ENCODE data around the gene GOLGA3.
"Not testable (repeated sequence)": the region's sequence is repeated elsewhere in the genome, so short reads cannot be mapped to it uniquely, and the experiment has no call there.

GOLGA3 gene

DNA sequence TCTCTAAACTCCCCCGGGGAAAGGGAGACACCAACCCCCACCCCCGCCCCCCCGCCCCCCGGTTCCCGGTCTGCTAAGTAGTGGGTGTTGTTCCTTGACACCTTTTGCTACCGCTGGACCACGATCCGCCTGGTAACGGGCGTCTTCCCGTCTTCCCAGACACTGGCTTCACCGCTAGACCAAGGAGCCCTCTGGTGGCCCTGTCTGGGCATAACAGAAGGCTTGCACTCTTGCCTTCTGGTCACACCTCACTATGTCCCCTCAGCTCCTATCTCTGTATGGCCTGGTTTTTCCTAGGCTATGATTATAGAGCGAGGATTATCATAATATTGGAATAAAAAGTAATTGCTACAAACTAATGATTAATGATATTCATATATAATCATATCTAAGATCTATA is 19.3 kb downstream of the GOLGA3 start:
- FAIRE-seq = not testable (repeated sequence)

DNA sequence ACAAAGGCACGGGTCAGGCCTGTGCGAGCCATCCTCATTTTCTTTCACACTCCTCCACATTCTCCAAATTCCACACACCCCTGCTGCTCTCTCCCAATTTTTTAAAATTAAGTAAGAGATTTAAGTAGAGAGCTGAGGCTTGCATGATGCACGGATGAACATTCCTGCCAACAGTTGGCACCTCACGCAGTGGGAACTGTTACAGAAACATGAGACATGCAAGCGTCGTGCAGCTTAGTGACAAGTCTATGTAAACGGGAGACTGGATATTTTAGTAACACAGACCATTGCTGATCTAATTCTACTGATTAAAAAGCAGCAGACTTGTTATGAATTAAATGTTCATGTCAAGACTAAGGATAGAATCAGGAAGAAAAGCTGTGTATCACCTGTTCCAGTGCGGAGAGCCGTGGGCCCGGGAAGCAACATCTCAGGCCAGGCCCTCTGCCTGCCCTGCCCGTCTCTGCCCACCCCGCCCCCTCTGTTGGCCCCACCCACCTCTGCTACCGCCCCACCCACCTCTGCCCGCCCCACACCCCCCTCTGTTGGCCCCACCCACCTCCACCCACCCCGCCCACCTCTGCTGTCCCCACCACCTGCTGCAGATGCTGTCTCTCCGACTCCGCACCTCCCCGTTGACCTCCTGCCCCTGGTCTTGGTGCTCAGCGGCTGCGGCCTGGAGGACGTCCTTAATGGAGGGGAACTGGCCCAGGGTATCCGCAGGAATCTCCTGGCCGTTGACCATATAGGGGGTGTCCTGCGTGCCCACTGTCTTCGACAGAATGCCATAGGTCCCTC is 21.2 kb downstream of the GOLGA3 start:
- FAIRE-seq = no peak

DNA sequence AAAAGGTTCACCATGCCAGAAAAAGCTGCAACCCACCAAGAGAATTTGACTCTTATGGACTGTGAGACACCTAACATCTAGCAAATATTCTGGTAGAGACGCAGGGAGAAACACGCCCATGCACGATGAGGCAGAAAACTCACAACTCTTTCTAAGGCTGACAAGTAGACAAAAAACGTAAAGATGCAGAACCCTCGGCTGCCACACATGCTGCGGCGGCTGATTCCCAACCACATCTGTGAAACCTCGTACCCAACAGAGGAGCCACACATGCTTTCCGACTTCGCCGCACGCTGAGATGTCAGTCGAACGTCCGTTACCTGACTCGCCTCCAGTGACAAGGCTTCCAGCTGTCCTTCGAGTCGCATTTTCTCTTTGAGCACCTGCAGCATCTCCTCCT is 21.8 kb downstream of the GOLGA3 start:
- FAIRE-seq = no peak

DNA sequence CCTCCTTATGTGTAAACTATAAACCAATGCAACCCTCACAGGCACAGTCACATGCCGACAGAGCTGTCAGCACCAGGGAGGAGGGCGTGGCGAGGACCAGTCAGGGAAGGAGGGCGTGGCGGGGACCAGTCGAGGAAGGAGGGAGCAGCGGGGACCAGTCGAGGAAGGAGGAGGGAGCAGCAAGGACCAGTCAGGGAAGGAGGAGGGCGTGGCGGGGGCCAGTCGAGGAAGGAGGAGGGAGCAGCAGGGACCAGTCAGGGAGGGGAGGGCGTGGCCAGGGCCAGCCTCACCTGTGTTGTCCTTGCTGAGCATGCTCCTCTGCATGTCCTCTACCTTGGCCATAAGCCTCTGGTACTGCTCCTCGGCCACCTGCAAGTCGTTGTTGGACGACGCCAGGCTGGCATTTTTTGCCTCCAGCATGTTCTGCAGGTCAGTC is 24.2 kb downstream of the GOLGA3 start:
- FAIRE-seq = no peak

DNA sequence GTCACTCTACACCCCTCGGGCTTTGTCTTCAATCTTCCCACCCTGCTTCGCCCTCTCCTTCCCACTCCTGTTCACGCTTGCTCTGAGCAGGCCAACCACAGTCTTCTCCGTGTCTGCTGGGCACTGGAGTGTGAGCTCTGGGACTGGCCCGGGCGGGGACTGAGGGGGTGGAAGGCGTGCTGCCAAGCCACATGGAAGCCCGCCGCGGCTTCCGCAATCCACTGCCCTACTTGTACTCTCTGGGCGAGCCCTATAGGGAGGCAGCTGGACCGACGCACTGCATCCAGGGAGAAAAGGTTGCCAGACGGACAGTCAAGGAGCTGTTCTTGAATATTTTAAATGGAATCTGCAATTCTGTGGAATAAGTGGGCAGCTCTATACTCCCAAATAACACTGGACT is 24.8 kb downstream of the GOLGA3 start:
- no peak for FAIRE-seq

DNA sequence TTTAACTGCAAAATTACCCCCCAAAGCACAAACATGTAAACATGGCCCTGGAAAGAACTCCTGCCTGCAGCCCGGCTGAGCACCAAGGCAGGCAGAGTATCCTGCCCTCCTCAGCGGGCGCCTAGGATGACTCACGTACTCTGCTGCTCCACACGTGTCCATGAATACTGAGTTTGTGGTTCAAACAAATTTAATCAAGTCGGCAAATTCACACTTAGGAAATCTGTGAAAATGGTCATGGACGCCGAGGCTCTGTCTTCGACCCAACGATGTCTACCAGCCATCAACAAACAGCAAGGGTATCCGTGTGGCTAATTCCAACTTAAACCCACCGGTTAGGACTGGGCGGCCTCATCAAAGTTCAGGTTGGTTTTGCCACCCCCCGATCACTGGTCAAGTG is 25.5 kb downstream of the GOLGA3 start:
- no peak for FAIRE-seq

DNA sequence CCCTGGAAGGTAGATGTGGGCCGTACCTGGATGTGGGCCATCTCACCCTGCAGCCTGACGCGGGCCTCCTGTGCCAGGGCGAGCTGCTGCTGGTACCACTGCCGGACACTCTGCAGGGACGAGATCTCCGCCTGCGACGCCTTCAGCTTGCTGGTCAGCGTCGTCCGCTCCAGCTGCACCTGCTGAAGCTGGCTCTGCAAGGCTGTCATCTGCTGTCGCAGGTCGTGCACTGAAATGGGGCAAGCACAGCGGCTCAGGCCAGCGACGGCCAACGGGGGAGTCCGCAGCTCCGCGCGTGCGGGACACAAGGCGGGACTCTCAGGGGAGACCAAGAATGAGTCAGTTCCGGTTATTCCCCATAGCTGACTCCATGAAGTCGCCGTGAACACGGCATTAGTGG is 26.9 kb downstream of the GOLGA3 start:
- no peak for FAIRE-seq

DNA sequence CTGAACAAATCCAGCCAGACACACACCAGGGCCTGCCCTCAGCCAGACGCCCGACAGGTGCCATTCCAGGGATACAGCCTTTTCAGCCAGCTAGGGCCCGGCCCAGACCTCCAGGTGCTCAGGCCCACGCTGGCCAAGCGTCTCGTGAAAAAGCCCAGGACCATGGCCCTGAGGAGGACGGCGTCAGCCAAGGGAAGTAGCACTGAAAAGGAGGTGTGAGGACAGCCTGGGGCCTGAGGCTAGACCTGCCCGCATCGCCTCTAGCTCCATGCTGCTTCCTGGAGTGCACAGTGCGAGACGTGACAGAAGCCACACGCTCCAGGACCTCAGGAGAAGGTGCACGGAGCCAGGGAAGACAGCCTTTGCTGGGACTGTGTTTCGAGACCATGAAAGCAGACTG is 29.8 kb downstream of the GOLGA3 start:
- FAIRE-seq = no peak

DNA sequence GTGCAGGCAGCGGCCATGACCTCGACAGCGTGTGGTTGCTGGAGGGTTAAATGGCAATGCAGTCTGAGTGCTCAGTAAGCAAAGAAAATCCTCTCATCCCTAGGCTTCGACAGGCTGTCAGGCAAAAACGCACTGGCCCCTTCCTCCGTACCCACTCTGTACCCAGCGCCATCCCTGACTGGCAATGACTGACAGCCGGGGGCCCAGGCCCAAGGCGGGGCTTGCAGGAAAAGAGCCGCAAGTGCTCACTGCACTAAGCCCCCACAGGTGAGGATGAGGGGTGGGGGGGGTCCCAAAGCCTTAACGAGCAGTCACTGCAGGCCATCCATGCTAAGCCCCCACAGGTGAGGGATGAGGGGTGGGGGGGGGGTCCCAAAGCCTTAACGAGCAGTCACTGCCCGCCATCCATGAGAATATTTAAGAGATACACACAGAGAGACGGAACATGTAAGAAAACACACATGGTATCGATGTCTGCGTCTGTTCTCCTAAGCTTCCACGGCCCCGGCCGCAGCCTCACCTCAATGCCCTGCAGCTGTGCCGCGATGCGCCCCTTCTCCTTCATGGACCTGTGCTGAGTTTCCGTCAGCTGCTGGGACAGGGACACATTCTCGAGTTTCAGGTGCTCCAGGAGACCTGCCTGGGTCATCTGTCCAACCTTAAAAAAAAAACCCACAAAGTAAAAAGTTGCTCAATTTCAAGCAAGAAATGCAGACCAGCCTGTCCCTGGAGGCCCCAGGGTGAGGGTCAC is 30.7 kb downstream of the GOLGA3 start:
- FAIRE-seq = no peak

DNA sequence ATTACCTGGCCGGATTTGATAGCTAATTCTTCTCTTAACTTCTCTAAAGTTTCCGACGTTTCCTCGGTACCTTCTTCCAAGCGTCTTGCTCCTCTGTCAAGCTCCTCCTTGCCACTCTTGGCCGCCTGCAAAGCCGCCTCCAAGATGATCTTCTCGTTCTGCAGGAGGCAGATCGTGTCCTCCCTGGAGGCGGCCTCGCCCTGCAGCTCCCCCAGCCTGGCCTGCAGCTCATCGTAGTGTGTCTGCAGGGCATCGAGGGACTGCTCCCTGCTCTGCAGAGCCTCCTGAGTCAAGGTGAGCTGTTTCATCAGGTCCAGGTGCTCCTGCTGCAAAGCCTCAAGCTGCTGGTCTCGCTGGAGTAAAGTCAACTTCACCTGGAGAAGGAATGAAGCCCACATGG is 32.8 kb downstream of the GOLGA3 start:
- FAIRE-seq = no peak

DNA sequence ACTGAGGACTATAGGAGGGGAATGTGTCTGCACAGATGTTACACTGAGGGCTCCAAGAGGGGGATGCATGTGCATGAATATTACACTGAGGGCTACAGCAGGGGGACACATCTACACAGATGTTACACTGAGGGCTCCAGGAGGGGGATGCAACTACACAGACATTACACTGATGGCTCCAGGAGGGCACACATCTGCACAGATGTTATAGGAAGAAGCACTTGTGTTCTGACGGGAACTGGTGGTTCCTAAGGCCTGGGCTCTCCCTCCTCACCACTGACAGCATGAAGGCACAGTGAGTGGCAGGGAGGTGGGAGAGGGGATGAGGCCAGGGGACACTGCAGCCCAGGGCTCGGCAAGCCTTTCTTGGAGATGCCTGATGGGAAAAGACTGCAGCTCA is 36.7 kb downstream of the GOLGA3 start:
- FAIRE-seq = not testable (repeated sequence)

DNA sequence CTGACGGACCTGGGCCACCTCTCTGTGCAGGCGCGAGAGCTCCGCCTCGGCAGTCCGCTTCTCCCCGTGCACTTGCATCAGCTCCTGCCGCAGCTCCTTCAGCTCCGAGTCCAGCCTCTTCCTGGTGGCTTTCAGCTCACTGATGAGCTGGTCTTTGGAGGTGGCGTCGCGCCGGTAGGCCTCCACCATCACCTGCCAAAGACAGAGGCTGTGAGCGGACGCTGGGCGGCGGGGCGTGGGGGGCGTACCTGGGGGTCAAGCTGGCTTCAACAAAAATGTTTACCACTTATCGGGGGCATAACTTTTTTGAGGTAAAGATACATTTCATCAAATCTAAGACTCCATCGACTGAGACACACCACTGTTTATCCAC is 39.6 kb downstream of the GOLGA3 start:
- FAIRE-seq = no peak

DNA sequence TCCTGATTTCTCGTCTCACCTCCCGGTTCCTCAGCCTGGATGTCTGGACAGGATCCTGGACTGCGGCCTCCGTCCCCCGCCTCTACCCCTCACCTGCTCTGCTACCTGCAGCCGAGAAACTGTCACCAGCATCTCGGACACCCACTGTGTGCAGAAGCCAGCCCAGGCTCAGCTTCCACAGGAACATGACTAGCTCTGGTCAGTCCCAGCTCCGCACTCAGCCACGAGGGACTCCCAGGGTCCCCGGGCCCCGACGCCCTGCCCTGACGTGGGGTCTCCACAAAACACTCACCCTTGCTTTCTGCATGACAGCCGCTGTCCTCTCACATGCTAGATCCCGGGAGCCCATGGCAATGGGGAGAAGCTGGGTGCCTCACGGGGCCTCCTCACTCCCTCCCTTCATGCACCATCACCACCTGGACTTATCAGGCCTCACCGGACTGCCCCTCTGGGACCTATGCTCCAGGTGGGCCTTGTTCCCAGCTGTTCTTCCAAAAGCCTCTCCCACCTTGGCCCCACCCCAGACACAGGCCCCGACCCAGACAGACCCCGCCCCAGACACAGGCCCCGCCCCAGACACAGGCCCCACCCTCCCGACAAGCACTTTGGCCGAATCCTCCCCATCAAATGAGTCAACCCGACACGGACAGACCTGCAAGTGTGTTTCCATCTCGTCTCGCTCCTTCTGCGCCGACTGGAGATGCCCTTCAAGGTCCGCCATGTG is 40.1 kb downstream of the GOLGA3 start:
- no peak for FAIRE-seq

DNA sequence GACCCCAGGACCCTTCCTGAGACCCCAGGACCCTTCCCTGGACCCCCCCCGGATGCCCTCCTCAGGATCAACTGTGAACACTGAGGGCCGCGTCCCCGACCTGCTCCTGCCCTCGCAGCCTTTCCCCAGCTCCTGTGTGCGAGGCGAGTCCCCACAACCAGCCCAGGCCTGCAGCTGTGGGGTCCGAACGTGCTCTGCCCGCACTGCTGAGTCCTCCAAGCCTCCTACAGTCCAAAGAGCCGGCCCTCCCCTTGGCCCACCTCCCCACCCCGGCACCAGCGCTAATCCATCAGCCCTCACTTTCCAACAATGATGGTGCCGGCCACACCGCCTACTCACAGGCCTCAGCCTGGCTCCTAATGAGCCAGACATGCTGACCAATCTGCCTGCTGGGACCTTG is 40.8 kb downstream of the GOLGA3 start:
- FAIRE-seq = no peak

DNA sequence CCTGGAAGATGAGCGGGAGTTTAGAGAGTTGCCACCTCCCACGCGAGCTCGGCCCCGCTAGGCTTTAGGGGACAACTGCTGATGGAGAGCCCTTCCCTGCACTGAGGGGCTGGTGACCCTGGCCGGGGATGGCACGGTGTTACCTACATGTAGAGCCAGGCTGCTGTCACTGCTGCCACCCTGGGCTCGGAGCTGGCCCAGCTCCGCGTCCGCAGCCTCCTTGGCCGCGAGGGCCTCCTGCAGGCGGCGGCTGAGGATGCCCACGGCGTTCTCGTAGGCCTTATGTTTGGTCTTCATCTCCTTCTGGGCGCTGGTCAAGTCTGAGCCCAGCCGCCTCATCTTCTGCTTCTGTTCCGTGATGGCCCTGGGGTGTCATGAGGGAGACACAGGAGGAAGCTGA is 42.5 kb downstream of the GOLGA3 start:
- FAIRE-seq = no peak

DNA sequence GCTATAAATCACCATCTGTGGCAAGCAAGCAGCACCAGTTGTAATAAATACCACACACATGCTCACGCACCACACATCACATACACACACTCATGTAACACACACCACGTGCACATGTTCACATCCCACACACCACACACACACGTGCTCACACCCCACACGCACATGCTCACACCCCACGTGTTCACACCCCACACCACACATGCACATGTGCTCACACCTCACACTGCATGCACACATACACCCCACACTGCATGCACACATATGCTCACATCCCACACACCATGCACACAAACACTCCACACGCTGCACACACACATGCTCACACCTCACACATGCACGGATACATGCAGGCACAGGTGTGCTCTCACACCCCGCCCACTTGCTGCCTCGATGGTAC is 44.1 kb downstream of the GOLGA3 start:
- no peak for FAIRE-seq

DNA sequence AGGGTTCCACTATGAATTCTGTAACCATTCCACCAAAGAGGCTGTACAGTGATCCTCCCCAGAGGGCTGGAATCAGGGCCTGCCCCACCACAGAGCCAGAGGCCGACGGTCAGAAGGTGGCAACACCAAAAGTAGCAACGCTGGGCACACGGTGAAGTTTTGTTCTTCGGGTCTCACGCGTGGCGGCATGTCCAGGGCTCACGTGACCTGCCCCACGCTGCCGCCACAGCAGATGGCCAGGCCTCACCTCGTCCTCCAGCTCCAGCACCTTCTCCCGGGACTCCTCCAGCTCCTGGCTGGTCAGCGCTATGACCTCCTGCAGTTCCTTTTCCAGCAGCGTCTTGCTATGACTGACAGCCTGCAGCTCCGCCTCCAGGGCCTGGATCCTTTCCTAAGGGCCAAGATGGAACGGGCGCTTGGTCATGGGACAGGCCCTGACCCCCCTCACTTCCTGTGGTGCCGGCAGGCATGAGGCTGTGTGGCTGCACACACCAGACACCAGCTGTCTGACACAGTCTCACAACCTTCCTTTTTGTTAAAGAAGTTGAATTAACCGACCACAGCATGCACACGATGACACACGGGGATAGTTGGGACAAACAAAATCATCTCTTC is 44.6 kb downstream of the GOLGA3 start:
- FAIRE-seq = no peak

DNA sequence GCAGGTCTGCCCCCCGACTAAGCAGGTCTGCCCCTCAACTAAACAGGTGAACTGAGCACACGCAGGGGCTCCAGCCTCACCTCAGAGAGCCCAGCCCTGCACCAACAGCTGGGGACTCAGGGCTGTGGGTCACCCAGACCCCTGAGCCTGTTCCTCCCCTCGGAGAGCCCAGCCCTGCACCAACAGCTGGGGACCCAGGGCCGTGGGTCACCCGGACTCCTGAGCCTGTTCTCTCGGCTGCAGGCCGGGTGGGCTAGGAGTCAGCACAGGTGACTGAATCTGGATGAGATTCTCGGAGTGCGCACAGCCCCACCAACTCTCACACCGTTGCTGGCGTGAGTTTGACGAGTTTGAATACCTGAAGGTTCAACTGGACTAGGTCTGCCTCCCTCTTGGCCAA is 46.7 kb downstream of the GOLGA3 start:
- no peak for FAIRE-seq

DNA sequence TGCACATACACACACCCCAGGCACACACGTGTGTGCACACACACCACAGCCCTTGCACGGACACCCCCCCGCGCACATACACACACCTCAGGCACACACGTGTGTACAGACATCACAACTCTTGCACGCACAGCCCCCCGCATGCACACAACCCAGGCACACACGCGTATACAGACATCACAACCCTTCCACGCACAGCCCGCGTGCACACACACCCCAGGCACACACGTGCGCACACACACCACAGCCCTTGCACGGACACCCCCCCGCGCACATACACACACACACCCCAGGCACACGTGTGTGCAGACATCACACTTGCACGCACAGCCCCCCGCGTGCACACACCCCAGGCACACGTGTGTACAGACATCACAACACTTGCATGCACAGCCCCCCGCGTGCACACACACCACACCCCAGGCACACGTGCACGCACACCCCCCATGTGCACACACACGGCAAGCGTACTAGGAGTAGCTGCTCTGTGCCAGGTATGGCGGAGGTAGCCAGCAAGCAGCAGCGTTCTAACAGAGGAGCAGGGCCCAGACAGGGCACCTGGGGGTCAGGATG is 48.8 kb downstream of the GOLGA3 start:
- FAIRE-seq = no peak

DNA sequence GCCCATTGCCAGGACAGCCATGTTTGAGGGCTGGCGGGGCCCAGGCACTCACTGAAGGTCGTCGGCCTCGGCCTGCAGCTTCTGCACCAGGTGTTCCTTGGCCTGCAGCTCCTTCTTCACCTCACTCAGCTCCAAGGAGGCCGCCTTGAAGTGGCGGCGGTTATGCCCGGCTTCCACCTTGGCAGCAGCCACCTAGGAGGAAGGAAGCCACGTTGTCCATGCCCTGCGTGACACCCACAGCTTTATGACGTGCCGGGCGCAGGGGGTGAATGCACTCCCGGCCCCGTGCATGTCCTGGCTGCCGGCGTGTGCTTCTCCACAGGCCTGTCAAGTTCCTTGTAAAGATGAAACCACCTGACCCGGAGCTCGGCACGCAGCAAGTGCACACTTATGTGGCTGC is 51.1 kb downstream of the GOLGA3 start:
- FAIRE-seq = no peak

DNA sequence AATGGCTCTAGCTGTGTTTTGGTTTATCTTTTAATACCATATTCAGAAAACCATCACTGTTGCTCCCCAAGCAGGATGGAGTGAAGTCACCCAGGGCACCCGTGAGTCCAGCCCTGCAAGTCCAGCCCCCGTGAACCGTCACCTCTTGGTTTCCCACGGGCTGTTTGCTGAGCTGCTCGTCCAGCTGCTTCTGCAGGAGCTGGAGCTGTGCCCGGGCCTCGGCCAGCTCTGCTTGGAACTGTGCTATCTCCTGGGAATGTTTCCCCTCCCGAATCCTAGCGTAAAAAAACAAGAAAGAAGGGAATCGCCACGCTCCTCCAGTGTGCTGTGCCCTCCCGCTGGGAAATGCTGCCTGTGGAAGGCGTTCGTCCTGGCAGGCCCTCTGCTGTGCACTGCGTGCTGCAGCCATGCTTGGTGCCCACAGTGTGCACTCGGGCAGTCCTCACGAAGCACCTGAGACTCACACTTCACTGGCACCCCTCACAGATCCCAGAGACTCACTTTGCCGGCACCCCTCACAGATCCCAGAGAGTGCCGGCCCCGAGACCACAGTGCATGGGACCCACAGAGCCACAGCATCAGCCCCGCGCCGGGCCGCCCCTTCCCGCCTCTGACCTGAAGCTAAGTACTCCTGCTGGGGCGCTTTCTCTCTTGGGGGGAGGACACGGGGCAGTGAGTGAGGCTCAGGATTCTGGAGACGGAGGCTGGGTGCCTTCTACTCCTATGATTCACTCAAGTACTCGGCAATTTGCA is 51.7 kb downstream of the GOLGA3 start:
- no peak for FAIRE-seq

DNA sequence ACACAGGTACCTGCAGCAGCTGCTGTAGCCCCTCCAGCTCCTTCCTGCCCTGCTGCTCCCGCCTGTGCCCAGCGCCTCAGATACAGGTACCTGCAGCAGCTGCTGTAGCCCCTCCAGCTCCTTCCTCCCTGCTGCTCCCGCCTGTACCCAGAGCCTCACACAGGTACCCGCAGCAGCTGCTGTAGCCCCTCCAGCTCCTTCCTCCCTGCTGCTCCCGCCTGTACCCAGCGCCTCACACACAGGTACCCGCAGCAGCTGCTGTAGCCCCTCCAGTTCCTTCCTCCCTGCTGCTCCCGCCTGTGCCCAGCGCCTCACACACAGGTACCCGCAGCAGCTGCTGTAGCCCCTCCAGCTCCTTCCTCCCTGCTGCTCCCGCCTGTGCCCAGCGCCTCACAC is 52.4 kb downstream of the GOLGA3 start:
- not testable (repeated sequence) for FAIRE-seq

All from G401.6 (cell line).